ENCODE measurements around the gene RANBP3L. TPM values are rescaled to one million over a fixed set of nuclear protein-coding genes. Genes with fewer than 3 reads are reported as not detected.
A peak's percentile ranks its signal among the peaks of the same experiment; 100 is the strongest.

The RANBP3L gene
- total and polyA plus RNA-seq, 9 of the 15 experiments (the other 6 are each of a cell fraction or from before 2014, with no cell fraction given): 0.01 to 0.06 TPM; not detected in 7

DNA sequence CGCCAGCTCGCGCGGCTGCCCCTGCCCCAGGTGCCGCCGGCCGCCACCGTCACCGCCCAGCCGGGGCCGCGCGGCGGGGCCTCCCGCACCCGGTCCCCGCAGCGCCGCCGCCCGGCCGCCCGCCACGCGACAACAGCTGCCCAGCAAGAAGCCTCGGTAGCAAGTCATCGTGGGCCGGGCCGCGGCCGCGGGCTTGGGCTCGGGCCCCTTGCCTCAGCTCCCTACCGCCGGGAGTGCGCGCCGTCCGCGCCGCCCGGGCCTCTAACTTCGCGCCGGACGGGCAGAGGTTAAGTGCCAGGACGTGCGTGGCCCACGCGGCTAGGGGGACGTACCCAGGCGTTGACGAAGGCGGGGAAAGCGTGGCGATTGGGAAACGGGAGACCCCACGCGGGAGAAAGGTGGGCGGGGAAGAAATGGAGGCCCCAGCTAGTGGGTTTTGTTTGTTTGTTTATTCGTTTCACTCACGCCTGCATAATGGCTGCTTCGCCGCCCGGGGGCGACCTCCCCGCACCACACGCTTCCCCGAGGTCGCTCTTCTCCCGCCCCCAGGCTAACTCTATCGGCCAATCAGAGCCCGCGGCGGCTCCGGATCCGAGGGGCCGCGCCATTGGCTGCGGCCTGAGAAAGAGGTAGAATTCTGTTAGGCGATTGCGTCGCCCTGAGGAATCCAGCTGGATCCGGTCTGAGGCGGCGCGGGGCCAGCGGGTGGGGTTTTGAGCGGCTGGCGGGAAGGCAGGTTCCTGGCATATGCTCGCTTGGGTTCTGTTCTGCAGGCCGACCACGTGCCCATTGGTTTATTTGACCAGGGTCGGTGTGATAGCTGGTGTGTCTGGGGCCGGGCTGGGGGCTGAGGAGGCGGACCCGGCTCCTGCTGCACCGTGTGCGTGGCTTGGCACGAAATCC lies 59.8 kb downstream of the RANBP3L start, which contains the start of gene NADK2 (continued):
- TF ChIP-seq, protein P1, sequence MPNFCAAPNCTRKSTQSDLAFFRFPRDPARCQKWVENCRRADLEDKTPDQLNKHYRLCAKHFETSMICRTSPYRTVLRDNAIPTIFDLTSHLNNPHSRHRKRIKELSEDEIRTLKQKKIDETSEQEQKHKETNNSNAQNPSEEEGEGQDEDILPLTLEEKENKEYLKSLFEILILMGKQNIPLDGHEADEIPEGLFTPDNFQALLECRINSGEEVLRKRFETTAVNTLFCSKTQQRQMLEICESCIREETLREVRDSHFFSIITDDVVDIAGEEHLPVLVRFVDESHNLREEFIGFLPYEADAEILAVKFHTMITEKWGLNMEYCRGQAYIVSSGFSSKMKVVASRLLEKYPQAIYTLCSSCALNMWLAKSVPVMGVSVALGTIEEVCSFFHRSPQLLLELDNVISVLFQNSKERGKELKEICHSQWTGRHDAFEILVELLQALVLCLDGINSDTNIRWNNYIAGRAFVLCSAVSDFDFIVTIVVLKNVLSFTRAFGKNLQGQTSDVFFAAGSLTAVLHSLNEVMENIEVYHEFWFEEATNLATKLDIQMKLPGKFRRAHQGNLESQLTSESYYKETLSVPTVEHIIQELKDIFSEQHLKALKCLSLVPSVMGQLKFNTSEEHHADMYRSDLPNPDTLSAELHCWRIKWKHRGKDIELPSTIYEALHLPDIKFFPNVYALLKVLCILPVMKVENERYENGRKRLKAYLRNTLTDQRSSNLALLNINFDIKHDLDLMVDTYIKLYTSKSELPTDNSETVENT (CRISPR knock-in tag; IDR thresholded peaks at IDR 0.05): peak; percentile 66; the same call in 1 of the 2 replicates
- TF ChIP-seq THRAP3 (IDR thresholded peaks at IDR 0.05; ENCODE audit: borderline replicate concordance) (no peak), GABPA (tag; conservative IDR thresholded peaks at IDR 0.05; ENCODE audit: low read depth) (peak; percentile 43; the same call in 1 of the 2 replicates), KLF13 (tag; IDR thresholded peaks at IDR 0.05; ENCODE audit: borderline replicate concordance, low read depth) (peak; percentile 71), PHF8 (IDR thresholded peaks at IDR 0.05; ENCODE audit: borderline replicate concordance, low read length) (peak; percentile 75; the same call in 1 of the 2 replicates), POLR2H (tag; IDR thresholded peaks at IDR 0.05; ENCODE audit: low read depth) (peak; percentile 72), SREBF2 (CRISPR knock-in tag; IDR thresholded peaks at IDR 0.05) (no peak), TEAD2 (tag; IDR thresholded peaks at IDR 0.05) (peak; percentile 80), TEAD4 (IDR thresholded peaks at IDR 0.05; ENCODE audit: low read length) (peak; percentile 48), TEAD4 (CRISPR knock-in tag; IDR thresholded peaks at IDR 0.05; ENCODE audit: borderline replicate concordance) (0 out of 2 replicates have a peak, but pooled peaks have one; percentile 59), MTA3 (IDR thresholded peaks at IDR 0.05; ENCODE audit: borderline replicate concordance) (peak; percentile 83), SMARCA4 (IDR thresholded peaks at IDR 0.05) (0 out of 2 replicates have a peak, but pooled peaks have one; percentile 60), MCM3 (IDR thresholded peaks at IDR 0.05) (no peak), ZNF57 (CRISPR knock-in tag; IDR thresholded peaks at IDR 0.05) (peak; percentile 83; the same call in 1 of the 2 replicates)
- TF ChIP-seq, protein P2, sequence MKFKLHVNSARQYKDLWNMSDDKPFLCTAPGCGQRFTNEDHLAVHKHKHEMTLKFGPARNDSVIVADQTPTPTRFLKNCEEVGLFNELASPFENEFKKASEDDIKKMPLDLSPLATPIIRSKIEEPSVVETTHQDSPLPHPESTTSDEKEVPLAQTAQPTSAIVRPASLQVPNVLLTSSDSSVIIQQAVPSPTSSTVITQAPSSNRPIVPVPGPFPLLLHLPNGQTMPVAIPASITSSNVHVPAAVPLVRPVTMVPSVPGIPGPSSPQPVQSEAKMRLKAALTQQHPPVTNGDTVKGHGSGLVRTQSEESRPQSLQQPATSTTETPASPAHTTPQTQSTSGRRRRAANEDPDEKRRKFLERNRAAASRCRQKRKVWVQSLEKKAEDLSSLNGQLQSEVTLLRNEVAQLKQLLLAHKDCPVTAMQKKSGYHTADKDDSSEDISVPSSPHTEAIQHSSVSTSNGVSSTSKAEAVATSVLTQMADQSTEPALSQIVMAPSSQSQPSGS (CRISPR knock-in tag; IDR thresholded peaks at IDR 0.05): 0 out of 2 replicates have a peak, but pooled peaks have one; percentile 76
- TF ChIP-seq, protein P3, sequence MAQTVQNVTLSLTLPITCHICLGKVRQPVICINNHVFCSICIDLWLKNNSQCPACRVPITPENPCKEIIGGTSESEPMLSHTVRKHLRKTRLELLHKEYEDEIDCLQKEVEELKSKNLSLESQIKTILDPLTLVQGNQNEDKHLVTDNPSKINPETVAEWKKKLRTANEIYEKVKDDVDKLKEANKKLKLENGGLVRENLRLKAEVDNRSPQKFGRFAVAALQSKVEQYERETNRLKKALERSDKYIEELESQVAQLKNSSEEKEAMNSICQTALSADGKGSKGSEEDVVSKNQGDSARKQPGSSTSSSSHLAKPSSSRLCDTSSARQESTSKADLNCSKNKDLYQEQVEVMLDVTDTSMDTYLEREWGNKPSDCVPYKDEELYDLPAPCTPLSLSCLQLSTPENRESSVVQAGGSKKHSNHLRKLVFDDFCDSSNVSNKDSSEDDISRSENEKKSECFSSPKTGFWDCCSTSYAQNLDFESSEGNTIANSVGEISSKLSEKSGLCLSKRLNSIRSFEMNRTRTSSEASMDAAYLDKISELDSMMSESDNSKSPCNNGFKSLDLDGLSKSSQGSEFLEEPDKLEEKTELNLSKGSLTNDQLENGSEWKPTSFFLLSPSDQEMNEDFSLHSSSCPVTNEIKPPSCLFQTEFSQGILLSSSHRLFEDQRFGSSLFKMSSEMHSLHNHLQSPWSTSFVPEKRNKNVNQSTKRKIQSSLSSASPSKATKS (CRISPR knock-in tag; IDR thresholded peaks at IDR 0.05): no peak
- TF ChIP-seq, protein P4, sequence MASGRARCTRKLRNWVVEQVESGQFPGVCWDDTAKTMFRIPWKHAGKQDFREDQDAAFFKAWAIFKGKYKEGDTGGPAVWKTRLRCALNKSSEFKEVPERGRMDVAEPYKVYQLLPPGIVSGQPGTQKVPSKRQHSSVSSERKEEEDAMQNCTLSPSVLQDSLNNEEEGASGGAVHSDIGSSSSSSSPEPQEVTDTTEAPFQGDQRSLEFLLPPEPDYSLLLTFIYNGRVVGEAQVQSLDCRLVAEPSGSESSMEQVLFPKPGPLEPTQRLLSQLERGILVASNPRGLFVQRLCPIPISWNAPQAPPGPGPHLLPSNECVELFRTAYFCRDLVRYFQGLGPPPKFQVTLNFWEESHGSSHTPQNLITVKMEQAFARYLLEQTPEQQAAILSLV (tag; IDR thresholded peaks at IDR 0.05): peak; percentile 76; the same call in 1 of the 2 replicates
- TF ChIP-seq, protein P5, sequence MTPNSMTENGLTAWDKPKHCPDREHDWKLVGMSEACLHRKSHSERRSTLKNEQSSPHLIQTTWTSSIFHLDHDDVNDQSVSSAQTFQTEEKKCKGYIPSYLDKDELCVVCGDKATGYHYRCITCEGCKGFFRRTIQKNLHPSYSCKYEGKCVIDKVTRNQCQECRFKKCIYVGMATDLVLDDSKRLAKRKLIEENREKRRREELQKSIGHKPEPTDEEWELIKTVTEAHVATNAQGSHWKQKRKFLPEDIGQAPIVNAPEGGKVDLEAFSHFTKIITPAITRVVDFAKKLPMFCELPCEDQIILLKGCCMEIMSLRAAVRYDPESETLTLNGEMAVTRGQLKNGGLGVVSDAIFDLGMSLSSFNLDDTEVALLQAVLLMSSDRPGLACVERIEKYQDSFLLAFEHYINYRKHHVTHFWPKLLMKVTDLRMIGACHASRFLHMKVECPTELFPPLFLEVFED (CRISPR knock-in tag; conservative IDR thresholded peaks at IDR 0.05): 0 out of 2 replicates have a peak, but pooled peaks have one; percentile 44

Data from K562 (cell line).